Stimulated activated naive CD8-positive, alpha-beta T cell treated with anti-CD3 and anti-CD28 coated beads, Interleukin-15, amount 100 ng/mL, for 72 hours (primary cell): Measurements from ENCODE around the gene PBX3.
A peak's percentile ranks its signal among the peaks of the same experiment; 100 is the strongest.

ENCODE experiments used
- ATAC-seq: fragments of 150-1000 bp; cut with Tn5 transposase; 2 replicates; pipeline ENCODE4 v1.10.0; 2021; ENCODE audit warnings: mild to moderate bottlenecking, moderate library complexity
- DNase-seq, 2 donors: peaks; one replicate each; pipeline ENCODE4 v3.0.0; 2021 to 2022
- H3K27ac Mint-ChIP-seq, 2 donors: one replicate each; pipeline ENCODE4 v1.8.0; 2022; ENCODE audit warnings: mild to moderate bottlenecking in 2 of 2, mixed read lengths in 2 of 2, moderate library complexity in 2 of 2
- H3K27me3 Mint-ChIP-seq: one replicate; pipeline ENCODE4 v1.8.0; 2022; ENCODE audit warnings: mixed read lengths
- H3K4me1 Mint-ChIP-seq: one replicate; pipeline ENCODE4 v1.8.0; 2022; ENCODE audit warnings: mild to moderate bottlenecking, mixed read lengths
- H3K4me3 Mint-ChIP-seq, 2 donors: one replicate each; pipeline ENCODE4 v1.8.0; 2022; ENCODE audit warnings: mild to moderate bottlenecking in 2 of 2, mixed read lengths in 2 of 2, moderate library complexity in 1 of 2
- H3K9me3 Mint-ChIP-seq, 2 donors: one replicate each; pipeline ENCODE4 v1.8.0; 2022; ENCODE audit warnings: mixed read lengths in 2 of 2

The PBX3 gene

DNA sequence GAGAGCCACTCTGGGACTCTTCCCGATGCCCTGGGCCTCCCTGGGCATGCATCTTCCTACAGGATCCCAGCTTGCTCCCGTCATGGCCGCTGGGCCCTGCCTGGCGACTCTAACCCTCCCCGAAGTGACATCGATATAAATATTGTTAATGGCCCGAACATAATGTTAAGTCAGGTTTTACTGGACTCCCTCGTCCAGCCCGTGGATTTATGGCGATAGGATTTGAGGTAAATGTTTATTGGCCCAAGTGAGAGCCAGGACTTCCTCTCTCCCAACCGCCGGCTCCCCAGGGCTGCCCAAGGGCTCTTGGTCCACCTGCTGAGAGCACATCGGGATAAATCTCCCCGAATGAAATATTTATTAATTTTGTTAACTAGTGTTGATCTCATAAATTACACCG is 246.3 kb downstream of the PBX3 start:
- Mint-ChIP-seq H3K9me3 (no peaks in the 10 kb centered on the region), H3K4me1 (no peaks in the 10 kb centered on the region), H3K27ac (no peak overlapping the region), H3K4me3 (no peak overlapping the region), H3K27me3 (no peaks in the 10 kb centered on the region)
- ATAC-seq (no peak), DNase-seq (no peak)

DNA sequence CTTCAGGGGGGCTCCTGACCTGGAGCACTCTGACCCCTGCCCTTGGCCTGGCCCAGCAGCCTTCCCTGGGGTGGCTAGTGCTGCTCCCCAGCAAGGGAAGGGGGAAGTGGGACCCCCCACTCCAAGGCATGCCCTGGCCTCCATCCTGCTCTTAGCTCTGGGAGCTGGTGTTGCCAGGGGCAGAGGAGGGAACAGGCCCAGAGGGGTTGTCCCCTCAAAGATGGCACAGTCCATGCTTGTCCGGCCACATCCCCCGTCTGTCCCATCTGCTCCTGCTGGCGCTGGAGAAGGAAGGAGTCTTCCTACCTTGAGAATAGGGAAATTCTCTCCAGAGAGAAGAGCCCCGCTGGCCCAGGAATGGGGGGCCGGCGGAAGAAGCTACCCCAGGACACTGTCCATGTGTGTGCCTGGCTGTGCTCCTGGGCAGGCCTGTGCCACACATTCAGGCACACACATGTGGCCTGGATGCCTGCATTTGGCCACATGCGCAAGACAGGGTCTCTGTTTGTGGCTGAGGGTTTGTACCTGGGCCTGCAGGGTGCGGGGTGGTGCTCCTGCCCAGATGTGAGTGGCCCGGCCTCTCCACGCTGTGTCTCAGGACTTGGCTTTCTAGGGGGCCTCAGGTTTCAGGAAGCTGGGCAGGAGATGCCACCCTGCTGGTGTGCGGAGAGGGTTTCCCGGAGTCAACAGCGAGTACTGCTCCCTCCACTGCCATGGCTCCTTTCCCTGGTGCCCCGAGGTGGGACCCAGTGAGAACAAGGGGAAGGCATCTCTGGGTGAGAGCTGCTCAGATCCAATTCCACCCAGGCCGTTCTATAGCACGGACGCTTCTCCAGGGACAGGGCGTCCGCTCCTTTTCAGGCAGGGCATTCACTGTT is 247.1 kb downstream of the PBX3 start:
- Mint-ChIP-seq H3K27ac (no peak overlapping the region), H3K9me3 (no peaks in the 10 kb centered on the region), H3K4me3 (no peak overlapping the region), H3K4me1 (no peaks in the 10 kb centered on the region), H3K27me3 (no peaks in the 10 kb centered on the region)
- DNase-seq: no peak
- no peak for ATAC-seq

GRCh38 chr9:125995006-125995405 is 247.8 kb downstream of the PBX3 start:
- DNase-seq: no peak
- no peak overlapping the region for H3K4me3 Mint-ChIP-seq
- no peaks in the 10 kb centered on the region for H3K9me3 Mint-ChIP-seq
- ATAC-seq: no peak
- H3K27ac Mint-ChIP-seq: peak overlapping the region in 1 of 2 donors; percentile 82
- H3K4me1 Mint-ChIP-seq: no peaks in the 10 kb centered on the region
- no peaks in the 10 kb centered on the region for H3K27me3 Mint-ChIP-seq

DNA sequence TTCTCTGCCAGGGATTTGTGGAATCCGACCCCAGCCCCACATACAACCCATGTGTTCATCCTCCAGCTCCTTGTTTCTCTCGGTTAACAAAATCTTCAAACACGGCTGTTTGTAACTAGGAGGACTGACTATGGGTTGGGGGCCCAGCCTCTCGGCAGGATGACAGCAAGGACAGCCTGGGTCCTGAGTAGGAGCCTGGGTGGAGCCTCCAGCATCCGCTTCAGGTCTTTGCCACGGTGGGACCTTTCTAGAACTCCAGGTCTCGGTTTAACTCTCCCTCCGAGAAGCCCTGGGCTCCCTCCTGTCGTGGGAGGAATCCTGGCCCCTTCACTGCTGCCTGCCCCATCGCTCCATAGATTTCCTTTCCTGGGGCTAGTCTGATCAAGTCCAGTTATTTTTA is 248.5 kb downstream of the PBX3 start:
- DNase-seq (no peak), ATAC-seq (no peak)
- Mint-ChIP-seq H3K4me1 (no peaks in the 10 kb centered on the region), H3K9me3 (no peaks in the 10 kb centered on the region), H3K4me3 (no peak overlapping the region), H3K27me3 (no peaks in the 10 kb centered on the region), H3K27ac (no peak overlapping the region)

GRCh38 chr9:125996791-125997190 is 249.6 kb downstream of the PBX3 start:
- DNase-seq (no peak), ATAC-seq (no peak)
- Mint-ChIP-seq H3K4me3 (no peak overlapping the region), H3K27me3 (no peaks in the 10 kb centered on the region), H3K4me1 (no peaks in the 10 kb centered on the region), H3K27ac (peak overlapping the region in 1 of 2 donors; percentile 28), H3K9me3 (no peaks in the 10 kb centered on the region)

- no peaks in the 10 kb centered on the region for H3K27me3 Mint-ChIP-seq
- H3K9me3 Mint-ChIP-seq: no peaks in the 10 kb centered on the region
- no peak overlapping the region for H3K27ac Mint-ChIP-seq
- H3K4me1 Mint-ChIP-seq: no peaks in the 10 kb centered on the region
- no peak for DNase-seq
- no peak for ATAC-seq
- H3K4me3 Mint-ChIP-seq: no peak overlapping the region
Measured at GRCh38 chr9:125997196-125997823, 250.1 kb downstream of the PBX3 start.

DNA sequence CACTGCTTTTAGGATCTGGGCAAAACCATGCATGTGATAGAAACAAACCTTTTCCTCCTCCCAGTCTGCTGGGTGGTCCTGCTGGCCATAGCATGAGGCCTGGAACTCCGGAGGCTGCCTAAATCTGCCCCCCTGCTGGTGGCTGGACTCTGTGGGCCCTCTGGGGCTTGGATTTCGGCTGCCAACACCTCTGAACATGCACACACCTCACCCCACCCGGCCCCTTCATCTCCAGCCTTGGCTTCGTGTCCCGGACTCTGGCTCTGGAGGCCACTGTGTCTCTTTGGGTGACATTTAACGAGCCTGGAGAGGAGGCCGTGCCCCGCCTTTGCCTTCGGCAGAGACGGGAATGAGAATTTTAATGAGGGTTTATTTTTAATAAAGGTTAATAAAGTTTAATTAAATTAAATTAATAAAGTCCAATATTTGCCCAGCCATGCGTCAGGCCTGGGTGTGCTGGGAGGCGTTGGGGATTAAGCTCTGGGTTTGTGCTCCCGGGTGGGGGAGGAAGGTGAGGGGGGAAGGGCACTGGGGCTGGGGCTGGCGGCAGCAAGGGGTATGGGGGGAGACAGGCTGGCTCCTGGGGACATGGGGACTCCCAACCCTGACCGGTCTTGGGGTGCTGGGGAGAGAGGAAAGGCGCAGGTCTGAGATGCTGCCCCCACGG is 251.8 kb downstream of the PBX3 start:
- Mint-ChIP-seq H3K9me3 (no peaks in the 10 kb centered on the region), H3K27ac (no peak overlapping the region), H3K27me3 (no peaks in the 10 kb centered on the region), H3K4me1 (no peaks in the 10 kb centered on the region), H3K4me3 (no peak overlapping the region)
- ATAC-seq (no peak), DNase-seq (no peak)

DNA sequence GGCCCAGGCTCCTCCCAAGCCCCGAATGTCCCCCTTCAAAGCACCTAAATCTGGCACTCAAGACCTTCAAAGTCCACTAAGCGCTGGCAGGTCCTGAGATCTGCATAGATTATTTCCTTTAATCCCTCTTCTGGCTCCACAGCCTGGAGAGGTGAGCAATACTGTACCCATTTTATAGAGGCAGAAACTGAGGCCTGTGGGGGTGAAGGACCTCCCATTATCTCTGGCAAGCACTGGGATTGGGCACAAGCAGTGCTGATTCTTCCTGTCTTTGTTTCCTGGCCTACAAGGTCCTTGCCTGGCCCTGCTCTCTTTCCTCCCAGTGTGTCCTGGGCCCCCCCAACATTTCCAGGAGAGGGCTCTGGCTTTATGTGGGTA is 252.3 kb downstream of the PBX3 start:
- no peak for DNase-seq
- H3K4me3 Mint-ChIP-seq: no peak overlapping the region
- no peak overlapping the region for H3K27ac Mint-ChIP-seq
- no peaks in the 10 kb centered on the region for H3K4me1 Mint-ChIP-seq
- ATAC-seq: no peak
- H3K9me3 Mint-ChIP-seq: no peaks in the 10 kb centered on the region
- H3K27me3 Mint-ChIP-seq: no peaks in the 10 kb centered on the region

GRCh38 chr9:126000256-126000655 is 253.1 kb downstream of the PBX3 start:
- no peaks in the 10 kb centered on the region for H3K4me1 Mint-ChIP-seq
- H3K27me3 Mint-ChIP-seq: no peaks in the 10 kb centered on the region
- no peak for DNase-seq
- ATAC-seq: no peak
- peak overlapping the region in 1 of 2 donors; percentile 9 for H3K27ac Mint-ChIP-seq
- H3K4me3 Mint-ChIP-seq: no peak overlapping the region
- no peaks in the 10 kb centered on the region for H3K9me3 Mint-ChIP-seq

DNA sequence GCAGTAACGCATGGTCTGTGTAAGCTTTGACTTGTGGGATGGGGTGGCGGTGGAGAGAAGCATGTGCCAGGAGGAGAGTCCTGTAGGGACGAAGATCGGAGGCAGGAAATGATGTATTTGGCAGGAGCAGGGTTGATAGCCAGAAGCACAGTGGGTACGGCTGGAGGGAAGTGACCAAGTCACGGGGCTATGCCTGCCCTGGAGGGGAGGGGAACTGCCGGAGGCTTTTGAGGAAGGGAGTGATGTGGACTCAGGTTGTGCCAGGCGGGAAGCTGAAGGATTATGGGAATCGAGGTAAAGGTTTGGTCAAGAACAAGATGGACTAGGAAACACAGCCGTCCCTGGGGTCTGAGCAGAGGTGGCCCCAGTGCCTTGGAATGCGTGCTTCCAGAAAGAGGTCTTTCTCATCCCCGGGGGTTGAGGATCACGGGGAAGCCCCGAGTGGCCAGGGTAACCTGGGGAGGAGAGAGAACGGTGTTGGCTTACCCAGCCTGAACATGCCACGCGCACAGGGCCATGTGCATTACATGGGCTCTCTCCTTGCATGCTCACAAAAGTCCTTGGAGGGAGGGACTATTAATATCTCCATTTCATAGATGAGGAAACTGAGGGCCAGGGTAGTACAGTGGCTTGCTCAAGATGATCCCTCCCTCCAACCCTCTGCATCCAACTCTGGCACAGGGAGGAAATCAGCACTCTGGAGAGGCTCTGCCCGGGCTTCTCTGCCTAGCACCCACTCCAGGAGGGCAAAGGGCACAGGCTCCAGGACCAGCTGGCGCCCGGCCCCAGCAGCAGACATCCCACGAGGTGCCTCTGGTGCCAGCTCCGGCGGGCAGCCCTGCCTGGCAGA is 253.8 kb downstream of the PBX3 start:
- peak overlapping the region in 1 of 2 donors; percentile 9 for H3K27ac Mint-ChIP-seq

GRCh38 chr9:126001581-126002225 is 254.5 kb downstream of the PBX3 start:
- Mint-ChIP-seq H3K27ac (no peak overlapping the region), H3K9me3 (peaks cover 0 to 3% of the 10 kb centered on the region in 2 donors), H3K4me3 (no peak overlapping the region), H3K4me1 (no peaks in the 10 kb centered on the region), H3K27me3 (no peaks in the 10 kb centered on the region)
- DNase-seq (no peak), ATAC-seq (no peak)

More for the DNA sequence above, 253.8 kb downstream of the PBX3 start:
- no peaks in the 10 kb centered on the region for H3K4me1 Mint-ChIP-seq
- no peaks in the 10 kb centered on the region for H3K27me3 Mint-ChIP-seq
- DNase-seq (no peak), ATAC-seq (no peak)
- H3K9me3 Mint-ChIP-seq: no peaks in the 10 kb centered on the region
- no peak overlapping the region for H3K4me3 Mint-ChIP-seq

DNA sequence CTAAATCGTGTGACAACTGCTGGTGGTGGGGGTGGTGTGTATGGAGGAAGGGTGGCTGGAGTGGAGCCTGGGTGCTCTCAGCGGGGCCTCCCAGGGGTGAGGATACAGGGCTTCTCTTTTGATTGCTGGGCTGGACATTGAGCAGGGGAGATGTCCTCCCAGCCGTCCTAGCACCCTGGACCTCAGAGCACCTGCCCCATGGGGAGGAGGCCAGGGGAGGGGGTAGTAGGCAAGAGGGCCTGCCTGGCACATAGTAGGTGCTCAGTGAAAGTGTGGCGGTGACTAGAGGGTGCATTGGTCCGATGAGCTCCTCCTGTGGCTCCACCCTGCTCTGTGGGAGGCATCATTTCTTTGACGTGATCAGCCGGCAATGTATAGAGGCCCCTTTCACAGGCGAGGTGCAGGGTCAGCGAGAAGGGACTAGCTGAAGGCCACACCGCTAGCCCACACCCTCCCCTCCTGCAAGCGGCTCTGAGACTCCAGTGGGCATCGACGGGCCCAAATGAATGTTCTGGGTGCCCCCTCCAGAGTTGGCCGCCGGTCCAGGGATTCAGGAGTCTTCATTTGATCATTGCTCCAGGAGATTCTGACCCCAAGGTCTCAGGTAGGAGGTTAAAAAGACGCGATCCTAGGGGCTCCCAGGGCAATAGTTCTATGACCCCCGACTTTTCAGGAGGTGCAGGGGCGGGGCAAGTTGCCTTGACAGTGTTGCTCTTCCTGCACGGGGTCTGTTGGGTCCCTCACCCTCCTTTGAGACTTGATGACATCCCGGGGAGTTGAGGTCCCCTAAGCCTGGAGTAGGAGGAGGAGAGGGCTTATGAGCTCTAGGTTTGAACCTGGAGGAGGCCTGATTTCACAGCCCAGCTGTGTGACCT is 255.5 kb downstream of the PBX3 start:
- DNase-seq (no peak), ATAC-seq (no peak)
- Mint-ChIP-seq H3K9me3 (peaks cover 3 to 13% of the 10 kb centered on the region in 2 donors), H3K27me3 (no peaks in the 10 kb centered on the region), H3K4me3 (no peak overlapping the region), H3K4me1 (no peaks in the 10 kb centered on the region), H3K27ac (no peak overlapping the region)

DNA sequence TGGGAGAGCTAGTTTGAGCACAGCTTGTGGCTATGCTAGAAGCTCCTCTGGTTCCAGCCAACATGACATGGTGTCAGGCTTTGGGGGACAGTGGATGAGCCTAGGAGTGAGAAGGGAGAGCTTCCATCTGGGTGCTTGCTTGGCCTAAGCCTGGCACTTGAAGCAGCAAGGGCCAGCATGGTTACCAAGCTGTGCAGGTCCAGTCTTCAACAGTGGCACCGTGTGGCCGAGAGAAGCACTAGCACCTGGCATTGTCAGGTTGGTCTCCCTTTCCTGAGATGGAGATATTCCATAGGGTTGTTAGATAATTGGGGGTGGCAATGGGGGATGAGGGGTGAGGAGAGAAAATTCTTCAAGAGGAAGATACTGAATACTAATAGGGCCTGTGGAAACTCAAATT is 261.9 kb downstream of the PBX3 start:
- DNase-seq: no peak
- H3K27ac Mint-ChIP-seq: no peak overlapping the region
- peaks cover 23 to 41% of the 10 kb centered on the region in 2 donors for H3K9me3 Mint-ChIP-seq
- ATAC-seq: no peak
- peaks cover under 1% of the 10 kb centered on the region for H3K27me3 Mint-ChIP-seq
- no peaks in the 10 kb centered on the region for H3K4me1 Mint-ChIP-seq
- H3K4me3 Mint-ChIP-seq: no peak overlapping the region

DNA sequence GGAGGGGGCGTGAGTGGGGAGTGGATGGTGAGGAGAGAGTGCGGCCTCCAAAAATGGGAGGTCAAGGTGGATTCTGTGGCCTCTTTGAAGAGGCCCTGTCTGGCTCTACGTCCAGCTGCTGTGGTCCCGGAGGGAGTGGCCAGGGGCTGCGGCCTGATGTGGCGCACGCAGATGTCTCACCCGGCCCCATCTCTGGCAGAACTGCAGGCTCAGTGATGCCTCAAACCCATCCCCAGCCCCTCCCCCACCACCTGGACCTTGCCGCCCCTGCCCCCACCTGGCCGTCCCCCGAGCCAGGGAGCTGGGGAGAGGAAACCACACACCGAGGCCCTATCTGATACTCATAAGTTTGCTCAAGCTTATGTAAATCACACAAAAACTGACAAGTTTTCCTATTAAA is 267.6 kb downstream of the PBX3 start:
- Mint-ChIP-seq H3K4me3 (no peak overlapping the region), H3K27ac (no peak overlapping the region), H3K9me3 (peaks cover 0 to 8% of the 10 kb centered on the region in 2 donors), H3K4me1 (no peaks in the 10 kb centered on the region), H3K27me3 (peaks cover 14% of the 10 kb centered on the region)
- no peak for ATAC-seq
- DNase-seq: no peak
